Kidney (tissue), 14 donors: ENCODE measurements around the gene FNDC11. TPM values are rescaled to one million over a fixed set of nuclear protein-coding genes. Genes with fewer than 3 reads are reported as not detected.

Source experiments
- DNase-seq, 5 donors: peaks; one replicate each; pipeline ENCODE4 v3.0.0-alpha.2; 2013 to 2020
- FAIRE-seq: peaks from 2 replicates; lab custom pipeline; 2012; peaks lifted over from hg19 to GRCh38; lab: Jason Lieb, UNC
- H3K27ac ChIP-seq, 2 donors: one replicate each; pipeline ENCODE4 v1.7.0; 2013; ENCODE audit warnings: low read depth in 2 of 2, low read length in 2 of 2, inconsistent platforms in 1 of 2
- H3K27me3 ChIP-seq: one replicate; pipeline ENCODE4 v1.7.1; 2013; ENCODE audit warnings: low read length, inconsistent platforms; ENCODE audit not compliant: control insufficient read depth, insufficient read depth
- H3K36me3 ChIP-seq, 3 donors: one replicate each; pipeline versions ENCODE4 v1.7.0 to v1.7.1; 2013; ENCODE audit warnings: low read length in 3 of 3, control low read depth in 1 of 3, inconsistent platforms in 1 of 3; ENCODE audit not compliant: insufficient read depth in 3 of 3, control insufficient read depth in 2 of 3
- H3K4me1 ChIP-seq, 3 donors: one replicate each; pipeline versions ENCODE4 v1.7.0 to v1.7.1; 2013; ENCODE audit warnings: low read length in 3 of 3, inconsistent platforms in 1 of 3, low read depth in 1 of 3; ENCODE audit not compliant: control insufficient read depth in 2 of 3, insufficient read depth in 2 of 3
- H3K4me3 ChIP-seq, 3 donors: one replicate each; pipeline versions ENCODE4 v1.7.0 to v1.8.1; 2013; ENCODE audit warnings: low read length in 3 of 3, control low read depth in 1 of 3, inconsistent platforms in 1 of 3
- H3K9ac ChIP-seq, 3 donors: one replicate each; pipeline versions ENCODE4 v1.7.0 to v1.7.1; 2013; ENCODE audit warnings: low read length in 3 of 3, control low read depth in 1 of 3, inconsistent platforms in 1 of 3
- H3K9me3 ChIP-seq, 3 donors: one replicate each; pipeline versions ENCODE4 v1.7.0 to v1.7.1; 2013; ENCODE audit warnings: low read length in 3 of 3, control low read depth in 1 of 3, inconsistent platforms in 1 of 3; ENCODE audit not compliant: control insufficient read depth in 2 of 3, insufficient read depth in 1 of 3
- CTCF ChIP-seq: IDR thresholded peaks from 3 replicates; pipeline ENCODE4 v1.5.1; 2012; ENCODE audit warnings: mild to moderate bottlenecking, moderate library complexity, borderline replicate concordance; ENCODE audit not compliant: insufficient read depth; ENCODE audit errors: extremely low read depth
- intact Hi-C: fragments of 100-400 bp; cut with DNase I; formaldehyde crosslinking; loops from one replicate; pipeline ENCODE4 v1.11.1; 2022
- polyA plus RNA-seq: library from polyadenylated mRNA; stranded (reverse); fragments of 350-450 nt; fragmentation: Illumina TruSeq; extraction: RNeasy Lipid Tissue Mini Kit (QIAGEN cat#74804); gene quantifications from one replicate; pipeline ENCODE4 v1.2.3, GENCODE V29; 2014; ENCODE audit warnings: low read depth, low replicate concordance; ENCODE audit not compliant: insufficient read depth
- total RNA-seq: library from RNA; stranded (reverse); fragmentation: NEBNext Ultra II Directional; extraction: Animal tissue kit (Norgen Biotek cat#: 25700); gene quantifications from one replicate; pipeline ENCODE4 v1.2.1, GENCODE V29; 2021
- donor health status: control.
- donor health status: control.
- donor health status: control.
- donor health status: control.
- donor health status: control.
- donor health status: DM: yes; HTN: yes; CAD: no.
- donor health status: Normal renal cell carcinoma (clear cell type).

Gene FNDC11
- total and polyA plus RNA-seq, 2 donors from 2014 or later = 0.47 to 1.6 TPM

- H3K9ac ChIP-seq = no peak overlapping the region
- H3K36me3 ChIP-seq = no peaks in the 10 kb centered on the region
- no peak overlapping the region for H3K27ac ChIP-seq
- intact Hi-C loops = no loop called here
- no peaks in the 10 kb centered on the region for H3K27me3 ChIP-seq
- no peak for FAIRE-seq
- TF ChIP-seq CTCF = no peak
- no peak for DNase-seq
- H3K4me3 ChIP-seq = no peak overlapping the region
- no peaks in the 10 kb centered on the region for H3K9me3 ChIP-seq
- peaks cover 0 to 4% (median 0%) of the 10 kb centered on the region in 3 donors for H3K4me1 ChIP-seq
Observed at GRCh38 chr20:63541371-63541770, 12.6 kb upstream of the FNDC11 start.

- Histone ChIP-seq H3K27ac (no peak overlapping the region), H3K36me3 (no peaks in the 10 kb centered on the region), H3K9me3 (no peaks in the 10 kb centered on the region), H3K9ac (no peak overlapping the region), H3K4me1 (peaks cover 0 to 4% (median 0%) of the 10 kb centered on the region in 3 donors), H3K27me3 (no peaks in the 10 kb centered on the region), H3K4me3 (no peak overlapping the region)
- FAIRE-seq (no peak), DNase-seq (no peak)
- intact Hi-C loops = no loop called here
- TF ChIP-seq CTCF = no peak
Observed at GRCh38 chr20:63542031-63542559, 11.9 kb upstream of the FNDC11 start.

GRCh38 chr20:63542696-63543095 is 11.3 kb upstream of the FNDC11 start:
- DNase-seq (no peak), FAIRE-seq (no peak)
- Histone ChIP-seq H3K36me3 (no peaks in the 10 kb centered on the region), H3K4me3 (no peak overlapping the region), H3K27me3 (no peaks in the 10 kb centered on the region), H3K4me1 (peaks cover 0 to 1% (median 0%) of the 10 kb centered on the region in 3 donors), H3K9ac (no peak overlapping the region), H3K27ac (no peak overlapping the region), H3K9me3 (no peaks in the 10 kb centered on the region)
- no peak for TF ChIP-seq CTCF
- intact Hi-C loops = no loop called here

- TF ChIP-seq CTCF = no peak
- Histone ChIP-seq H3K9ac (no peak overlapping the region), H3K27ac (no peak overlapping the region), H3K4me1 (no peaks in the 10 kb centered on the region), H3K9me3 (no peaks in the 10 kb centered on the region), H3K4me3 (no peak overlapping the region), H3K27me3 (no peaks in the 10 kb centered on the region), H3K36me3 (no peaks in the 10 kb centered on the region)
- intact Hi-C loops = no loop called here
- no peak for FAIRE-seq
- no peak for DNase-seq
Observed at GRCh38 chr20:63543131-63543530, 10.8 kb upstream of the FNDC11 start.
